ENCODE measurements around the gene ANKHD1.

GRCh38 chr5:140360681-140361479, 40.8 kb upstream of the ANKHD1 start:
- no peak for TF ChIP-seq POLR2A (IDR thresholded peaks at IDR 0.05; ENCODE audit: low read length)
- no peak for TF ChIP-seq GATA1 (IDR thresholded peaks at IDR 0.05; ENCODE audit: low read depth, low read length)

All from erythroblast (primary cell).